PC-3 (cell line): ENCODE data around the gene TMPRSS11F.
A peak's percentile ranks its signal among the peaks of the same experiment; 100 is the strongest.

Experiments used
- EZH2 ChIP-seq: fragments of 300-600 bp; sonication (generic); IDR thresholded peaks from one replicate; pipeline ENCODE4 v1.6.1; 2017; ENCODE audit warnings: antibody characterized with exemption, mild to moderate bottlenecking, low read length; ENCODE audit not compliant: unreplicated experiment
- EZH2phosphoT487 ChIP-seq: fragments of 300-600 bp; sonication (generic); IDR thresholded peaks from 2 replicates; pipeline ENCODE4 v1.6.1; 2018; ENCODE audit warnings: mild to moderate bottlenecking, antibody characterized with exemption, low read length, borderline replicate concordance
- TF ChIP-seq, protein P1 (sequence below): fragments of 300-600 bp; sonication (generic); conservative IDR thresholded peaks from 2 replicates; pipeline ENCODE4 v1.5.1; 2017; ENCODE audit warnings: antibody characterized with exemption, low read depth, mild to moderate bottlenecking, low read length

DNA sequence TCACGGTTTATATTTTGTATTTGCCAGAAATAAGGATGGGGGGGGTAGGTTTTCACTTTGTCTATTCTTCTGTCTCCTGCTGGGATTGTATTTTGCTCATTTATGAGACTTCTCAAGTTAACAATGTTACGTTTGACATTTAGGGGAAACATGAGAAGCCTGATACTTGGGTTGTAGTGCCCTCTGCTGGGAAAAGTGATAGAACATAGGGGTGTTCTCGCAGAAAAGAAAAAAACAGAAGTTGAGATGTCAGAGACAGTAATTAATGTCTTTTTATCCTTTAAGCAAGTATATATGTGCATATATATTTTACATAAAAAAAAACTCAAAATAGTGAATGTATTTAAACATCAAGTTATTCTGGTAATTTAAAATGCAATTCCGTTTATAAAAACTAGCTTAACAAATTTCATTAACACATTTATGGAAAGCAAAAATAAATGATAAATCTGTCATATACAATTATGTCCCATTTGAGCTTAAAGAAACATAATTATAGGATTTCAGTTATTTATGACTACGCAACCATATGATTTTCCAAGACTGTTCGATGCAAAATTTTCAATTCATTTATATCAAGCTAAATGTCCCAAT is 46.0 kb upstream of the TMPRSS11F start:
- TF ChIP-seq, protein P1, sequence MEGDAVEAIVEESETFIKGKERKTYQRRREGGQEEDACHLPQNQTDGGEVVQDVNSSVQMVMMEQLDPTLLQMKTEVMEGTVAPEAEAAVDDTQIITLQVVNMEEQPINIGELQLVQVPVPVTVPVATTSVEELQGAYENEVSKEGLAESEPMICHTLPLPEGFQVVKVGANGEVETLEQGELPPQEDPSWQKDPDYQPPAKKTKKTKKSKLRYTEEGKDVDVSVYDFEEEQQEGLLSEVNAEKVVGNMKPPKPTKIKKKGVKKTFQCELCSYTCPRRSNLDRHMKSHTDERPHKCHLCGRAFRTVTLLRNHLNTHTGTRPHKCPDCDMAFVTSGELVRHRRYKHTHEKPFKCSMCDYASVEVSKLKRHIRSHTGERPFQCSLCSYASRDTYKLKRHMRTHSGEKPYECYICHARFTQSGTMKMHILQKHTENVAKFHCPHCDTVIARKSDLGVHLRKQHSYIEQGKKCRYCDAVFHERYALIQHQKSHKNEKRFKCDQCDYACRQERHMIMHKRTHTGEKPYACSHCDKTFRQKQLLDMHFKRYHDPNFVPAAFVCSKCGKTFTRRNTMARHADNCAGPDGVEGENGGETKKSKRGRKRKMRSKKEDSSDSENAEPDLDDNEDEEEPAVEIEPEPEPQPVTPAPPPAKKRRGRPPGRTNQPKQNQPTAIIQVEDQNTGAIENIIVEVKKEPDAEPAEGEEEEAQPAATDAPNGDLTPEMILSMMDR, result peak; percentile 97
- TF ChIP-seq EZH2 (no peak), EZH2phosphoT487 (no peak)
